GM18499 (cell line): ENCODE measurements around the gene ARSA.

Experiments used
- ATAC-seq: cut with Tn5 transposase; IDR thresholded peaks from one replicate; pipeline ENCODE4 v1.9.1; 2021; ENCODE audit warnings: moderate number of reproducible peaks; ENCODE audit not compliant: insufficient read depth, unreplicated experiment

Gene ARSA

DNA sequence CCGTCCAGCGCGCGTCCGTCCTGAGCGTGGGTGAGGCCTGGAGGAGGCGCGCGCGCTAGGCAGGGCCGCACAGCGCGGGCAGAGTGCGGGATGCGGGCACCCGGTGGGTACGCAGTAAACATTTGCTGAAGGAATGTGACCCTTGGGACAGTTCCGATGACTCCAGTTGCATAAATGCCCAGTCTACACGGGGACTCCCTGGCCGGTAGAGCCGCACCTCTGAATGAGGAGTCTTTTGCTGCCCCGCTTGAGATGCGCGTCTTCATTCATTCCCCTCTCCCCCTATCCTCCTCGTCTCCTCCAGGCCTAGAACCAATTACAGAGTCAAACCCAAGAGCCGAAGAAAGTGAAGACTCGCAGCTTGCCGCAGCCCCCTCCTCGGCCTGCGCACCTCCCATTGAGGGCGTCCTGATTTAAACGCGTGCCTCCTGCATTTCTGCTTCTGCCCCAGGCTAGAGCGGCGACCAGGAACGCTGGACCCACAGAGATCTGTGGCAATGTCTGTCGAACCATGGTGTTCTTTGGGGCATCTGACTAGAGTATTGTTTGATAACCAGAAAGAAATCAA, 44.6 kb downstream of the ARSA start:
- ATAC-seq: peak; percentile 13

DNA sequence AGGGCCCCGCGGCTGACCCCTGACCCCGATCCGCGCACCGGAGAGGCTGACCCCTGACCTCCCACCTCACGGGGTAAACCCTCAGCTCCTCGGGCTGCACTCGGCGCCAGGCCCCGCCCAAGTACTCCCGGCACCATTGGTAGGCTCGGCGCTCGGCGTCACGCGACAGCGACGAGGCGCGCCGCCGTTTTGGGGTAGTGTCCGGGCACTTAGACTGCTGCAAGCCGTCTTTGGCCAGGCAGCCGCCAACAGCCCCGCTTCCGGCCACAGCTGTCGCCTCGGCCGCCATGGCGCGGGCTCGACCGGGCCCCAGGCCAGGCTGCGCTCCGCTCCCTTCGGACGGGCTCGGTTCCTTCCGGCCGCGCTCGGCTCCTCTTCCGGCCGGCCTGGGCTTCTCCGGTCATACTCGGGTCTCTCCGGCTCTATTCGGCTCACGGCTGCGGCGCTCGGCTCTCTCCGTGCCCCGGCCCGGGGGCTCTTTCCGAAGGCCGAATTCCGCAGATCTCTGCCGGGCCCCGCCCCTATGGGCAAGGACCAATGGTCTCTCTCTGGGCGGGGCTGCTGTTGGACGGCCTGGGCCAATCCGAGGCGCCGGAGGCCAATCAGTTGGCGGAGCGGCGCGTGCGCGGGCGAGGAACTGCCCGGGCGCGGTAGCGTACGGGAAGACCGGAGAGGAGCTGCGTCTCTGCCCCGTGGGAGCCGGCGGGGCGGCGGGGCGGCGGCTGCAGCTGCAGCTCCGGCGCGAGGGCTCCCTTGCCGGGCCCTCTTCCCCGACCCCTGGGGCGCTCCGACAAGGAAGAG, 45.3 kb downstream of the ARSA start, which contains the start of gene CHKB:
CHKB (minus strand) TSS at position 357 of the 801 bp plus-strand sequence; CDS start at position 289, 68 bp downstream.
- peak; percentile 78 for ATAC-seq

DNA sequence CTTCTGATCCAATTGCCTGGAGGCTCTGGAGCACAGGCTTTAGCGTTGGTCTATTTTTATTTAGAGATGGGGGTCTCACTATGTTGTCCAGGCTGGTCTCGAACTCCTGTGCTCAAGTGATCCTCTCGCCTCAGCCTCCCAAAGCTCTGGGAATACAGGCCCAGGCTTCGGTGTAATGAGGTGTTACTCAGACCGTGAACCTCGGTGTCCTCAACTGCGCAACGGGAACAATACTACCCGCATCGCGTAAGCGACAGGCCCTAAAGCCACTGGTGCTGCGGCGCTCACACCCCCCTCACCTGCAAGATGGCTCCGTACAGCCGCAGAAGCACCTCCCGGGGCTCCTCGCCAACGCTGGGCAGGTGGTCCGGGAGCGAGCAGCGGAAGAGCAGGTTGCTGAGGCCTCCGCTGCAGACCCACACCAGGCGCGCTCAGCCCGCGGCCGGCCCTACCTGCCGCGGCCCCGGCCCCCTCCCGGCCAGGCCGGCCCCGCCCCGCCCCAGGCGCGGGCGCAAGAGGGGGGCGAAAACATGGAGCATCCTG, 45.9 kb downstream of the ARSA start:
- ATAC-seq: no peak

DNA sequence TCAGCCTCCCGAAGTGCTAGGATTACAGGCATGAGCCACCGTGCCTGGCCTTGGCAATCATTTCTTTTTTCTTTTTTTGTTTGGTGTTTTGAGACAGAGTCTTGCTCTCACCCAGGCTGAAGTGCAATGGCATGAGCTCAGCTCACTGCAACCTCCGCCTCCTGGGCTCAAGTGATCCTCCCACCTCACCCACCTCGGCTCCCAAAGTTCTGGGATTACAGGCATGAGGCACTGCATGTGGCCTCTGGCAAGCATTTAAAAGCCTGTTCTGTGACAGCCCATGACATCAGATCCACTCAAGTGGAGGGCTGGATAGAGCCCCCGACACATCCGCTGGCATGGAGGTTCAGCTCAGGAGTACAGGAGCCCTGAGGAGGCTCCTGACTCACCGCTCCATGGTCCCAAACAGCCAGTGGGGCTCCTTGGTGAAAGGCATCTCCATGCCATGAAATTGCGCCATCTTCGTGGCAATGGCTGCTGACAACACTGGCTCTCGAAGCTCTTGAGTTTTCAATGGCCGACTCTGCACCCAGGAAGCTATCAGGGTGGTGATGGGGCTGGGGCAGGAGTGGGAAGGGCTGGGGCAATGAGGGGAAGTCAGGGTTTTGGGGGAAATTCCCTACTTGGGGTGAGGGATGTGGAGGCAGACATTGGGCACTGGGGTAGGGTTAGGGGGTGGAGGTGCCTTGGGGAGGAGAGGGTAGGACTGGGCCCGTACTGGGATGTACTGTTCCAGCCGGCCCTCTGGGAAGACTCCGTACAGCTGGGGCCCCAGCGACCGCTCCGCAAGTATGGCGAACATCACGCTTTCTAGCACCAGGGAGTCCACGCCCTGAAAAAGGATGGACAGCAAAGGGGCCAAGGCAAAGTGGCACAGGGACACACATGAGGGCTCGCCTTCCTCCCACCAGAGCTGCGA, 46.7 kb downstream of the ARSA start:
- ATAC-seq: no peak

DNA sequence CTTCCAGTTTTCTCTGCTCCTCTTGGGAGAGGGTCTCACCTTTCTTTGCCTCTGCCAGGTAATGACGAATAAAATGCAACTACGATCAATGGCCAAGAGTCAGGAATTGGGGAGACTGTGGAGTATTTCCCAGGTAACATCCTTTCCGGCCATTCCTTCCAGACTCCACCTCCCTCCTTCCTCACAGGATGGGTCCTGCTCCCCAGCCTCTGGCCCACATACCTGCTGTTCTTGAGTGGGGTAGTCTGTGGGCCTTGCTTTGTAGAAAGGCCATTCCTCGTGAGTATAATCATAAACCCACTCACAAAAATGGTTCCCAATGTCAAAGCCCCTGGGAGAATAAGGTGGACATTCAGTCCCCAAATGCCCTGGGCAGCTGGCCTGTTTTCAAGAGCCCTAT, 48.2 kb downstream of the ARSA start:
- ATAC-seq: no peak

DNA sequence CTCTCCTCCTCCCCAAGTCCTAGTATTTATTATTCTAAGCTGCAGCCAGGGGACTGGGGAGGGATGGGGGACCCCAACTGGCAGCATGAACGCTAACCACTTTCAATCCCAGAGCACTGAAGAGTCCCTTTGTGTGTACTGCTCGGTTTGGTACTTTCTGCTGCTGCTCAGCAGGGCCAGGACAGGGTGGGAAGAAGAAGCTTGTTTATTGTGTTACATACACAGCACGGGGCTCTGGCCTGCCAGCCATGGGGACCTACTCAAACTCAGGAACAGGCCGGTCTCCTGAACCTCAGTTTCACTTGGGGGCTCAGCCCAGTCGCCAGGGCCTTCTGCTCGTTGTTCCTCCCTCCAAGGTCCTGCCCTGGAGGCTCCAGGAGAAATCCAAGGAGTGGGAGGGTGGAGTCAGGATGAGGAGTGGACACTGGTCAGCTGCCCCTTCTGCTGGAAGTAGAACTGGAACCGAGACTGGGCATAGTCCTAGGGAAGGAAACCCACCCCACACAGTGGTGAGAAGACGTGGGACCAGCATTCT, 49.1 kb downstream of the ARSA start:
- ATAC-seq: no peak

DNA sequence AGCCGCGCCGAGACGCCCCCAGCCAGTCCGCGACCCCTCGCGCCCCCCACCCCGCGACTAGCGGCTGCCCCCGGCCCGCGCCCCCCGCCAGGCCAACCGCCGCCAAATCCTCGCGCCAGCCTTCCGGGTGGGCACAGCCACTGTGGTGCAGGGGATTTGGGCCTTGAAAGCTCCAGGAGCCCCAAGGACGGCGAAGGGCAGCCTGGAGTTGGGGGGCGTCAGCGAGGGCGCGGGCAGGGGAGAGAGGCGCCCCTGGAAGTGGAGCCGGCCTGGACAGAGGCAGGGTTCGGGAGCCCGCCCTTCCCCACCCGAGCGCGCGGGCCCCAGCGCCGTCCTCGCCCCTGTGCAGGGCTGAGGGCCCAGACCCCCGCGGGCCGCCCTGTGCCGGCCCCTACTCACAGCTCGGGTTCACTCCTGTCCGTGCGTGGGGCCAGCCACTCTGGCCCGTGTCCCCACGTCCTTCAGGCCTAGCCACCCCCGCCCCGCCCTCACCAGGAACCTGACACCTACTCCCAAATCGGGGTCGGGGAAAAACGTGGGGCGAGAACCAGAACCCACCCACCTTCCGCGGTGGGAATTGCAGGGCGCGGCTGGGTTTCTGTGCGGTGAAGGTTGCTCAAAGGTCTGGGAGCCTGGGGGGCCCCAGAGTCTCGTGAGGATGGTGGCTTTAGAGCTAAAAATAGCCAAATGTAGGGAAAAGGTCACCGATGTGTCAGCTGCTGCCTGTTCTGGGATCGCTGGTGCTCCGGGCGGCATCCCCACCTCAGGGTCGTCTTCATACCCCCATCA, 49.8 kb downstream of the ARSA start, which contains the start of gene CPT1B:
CPT1B (minus strand) TSS at position 441 of the 789 bp plus-strand sequence. CDS start 512 bp downstream, outside the sequence.
- ATAC-seq: no peak

DNA sequence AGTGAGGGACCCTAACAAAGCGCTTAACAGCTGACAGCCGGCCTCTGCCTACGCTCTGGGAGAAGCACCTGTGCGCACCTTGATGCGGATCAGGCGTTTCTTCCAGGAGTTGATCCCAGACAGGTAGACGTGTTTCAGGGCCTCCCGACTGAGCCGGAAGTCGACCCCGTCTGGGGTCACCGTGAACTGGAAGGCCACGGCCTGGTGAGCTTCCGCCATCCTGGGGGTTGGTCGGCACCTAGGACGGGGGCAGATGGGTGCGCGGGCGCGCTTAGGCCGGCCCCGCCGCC, 50.3 kb downstream of the ARSA start:
- no peak for ATAC-seq

DNA sequence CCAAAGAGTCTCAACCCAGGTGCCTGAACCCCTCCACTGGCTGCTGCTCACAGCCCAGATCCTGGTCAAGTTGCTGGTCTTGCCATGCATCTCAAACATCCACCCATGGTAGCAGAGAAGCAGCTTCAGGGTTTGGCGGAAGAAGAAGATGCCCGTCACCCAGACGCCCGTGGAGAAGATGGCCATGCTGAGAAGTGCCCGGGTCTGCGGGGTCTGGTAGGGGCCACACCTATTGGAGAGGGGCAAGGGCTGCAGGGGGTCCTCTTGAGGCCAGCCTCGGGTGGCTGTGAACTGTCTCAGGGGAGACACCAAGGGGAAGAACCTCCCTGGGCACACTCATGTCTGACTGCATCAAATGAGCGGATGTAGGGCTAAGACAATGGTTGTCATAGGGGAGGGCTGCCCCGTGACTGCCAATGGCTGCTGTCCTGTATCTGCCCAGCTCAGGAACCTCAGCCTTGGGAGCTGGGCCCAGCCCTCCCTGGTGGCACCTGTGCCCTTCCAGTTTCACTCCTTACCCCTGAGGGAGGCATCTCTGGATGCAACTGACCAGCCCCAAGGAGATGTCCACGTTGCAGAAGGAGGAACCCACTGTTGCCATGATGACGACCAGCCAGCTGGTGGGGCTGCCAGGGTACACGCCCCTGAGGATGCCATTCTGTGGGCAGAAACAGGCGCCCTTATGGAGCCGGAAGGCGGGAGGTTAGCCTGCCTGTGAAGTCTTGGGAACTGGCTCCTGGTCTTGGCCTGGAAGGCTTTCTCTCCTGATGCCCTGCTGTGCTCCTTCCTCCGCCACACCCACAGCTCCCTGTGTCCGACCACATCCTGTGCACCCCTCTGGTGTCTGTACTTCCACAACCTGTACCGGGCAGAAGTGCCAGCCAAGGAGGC, 50.9 kb downstream of the ARSA start:
- no peak for ATAC-seq

DNA sequence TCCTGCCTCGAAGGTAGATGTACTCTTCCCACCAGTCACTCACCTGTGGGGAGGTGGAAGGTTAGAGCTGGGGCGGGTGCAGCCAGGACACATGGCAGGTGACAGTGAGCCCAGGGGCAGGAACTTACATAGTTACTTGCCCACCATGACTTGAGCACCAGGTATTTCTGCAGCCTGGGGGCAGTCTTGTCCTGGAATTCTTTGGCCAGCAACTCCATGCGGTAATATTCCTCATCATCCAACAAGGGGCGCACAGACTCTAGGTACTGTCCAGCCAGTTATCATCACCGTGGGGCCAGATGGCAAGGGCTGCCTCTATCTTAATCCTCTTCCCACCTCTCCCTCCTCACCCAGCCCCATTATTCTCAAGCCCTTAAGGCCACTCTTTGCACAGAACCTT, 51.9 kb downstream of the ARSA start:
- ATAC-seq: no peak

DNA sequence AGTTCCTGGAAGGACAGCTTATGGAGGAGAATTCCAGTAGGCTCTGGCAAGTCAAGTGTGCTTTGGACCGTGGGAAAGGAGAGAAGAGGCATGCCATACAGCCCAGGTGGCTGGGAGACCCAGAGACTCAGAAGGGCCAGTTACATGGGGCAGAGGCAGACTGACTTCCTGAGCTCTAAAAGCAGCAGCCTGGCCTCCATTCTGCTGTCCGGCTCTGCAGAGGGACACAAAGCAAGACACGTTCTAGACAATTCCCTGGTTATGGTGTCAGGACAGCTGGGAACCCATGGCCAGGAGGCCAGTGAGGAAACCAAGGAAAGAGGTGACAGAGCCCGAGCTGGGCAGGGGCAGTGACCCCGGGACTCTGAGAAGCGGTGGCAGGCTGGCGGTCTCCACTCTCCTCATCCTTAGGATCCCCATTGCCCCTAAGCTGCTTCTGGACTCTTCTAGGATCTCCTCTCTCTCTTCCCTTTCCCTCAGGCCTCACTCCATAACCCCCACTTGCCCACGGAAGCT, 52.5 kb downstream of the ARSA start:
- ATAC-seq: no peak
